BE2C (cell line): ENCODE measurements around the gene MRPL11.

Experiments
- DNase-seq: peaks from one replicate; pipeline ENCODE4 v3.0.0-alpha.2; 2020
- H3K27me3 ChIP-seq: fragments of 250-450 bp; sonication (Bioruptor Pico); 2 replicates; pipeline ENCODE4 v1.5.1; 2020; ENCODE audit warnings: mild to moderate bottlenecking
- H3K36me3 ChIP-seq: fragments of 250-450 bp; sonication (Bioruptor Pico); 2 replicates; pipeline ENCODE4 v1.5.1; 2020; ENCODE audit warnings: mild to moderate bottlenecking
- H3K4me1 ChIP-seq: fragments of 250-450 bp; sonication (Bioruptor Pico); 2 replicates; pipeline ENCODE4 v1.5.1; 2020
- H3K4me3 ChIP-seq: 2 replicates; pipeline ENCODE4 v1.5.1; 2011; ENCODE audit warnings: low read depth, low read length
- H3K9me3 ChIP-seq: fragments of 250-450 bp; sonication (Bioruptor Pico); 2 replicates; pipeline ENCODE4 v1.5.1; 2020
- TF ChIP-seq, protein P1 (sequence below): IDR thresholded peaks from 2 replicates; pipeline ENCODE4 v1.5.1; 2012; ENCODE audit warnings: mild to moderate bottlenecking, low read depth, low read length

The MRPL11 gene

DNA sequence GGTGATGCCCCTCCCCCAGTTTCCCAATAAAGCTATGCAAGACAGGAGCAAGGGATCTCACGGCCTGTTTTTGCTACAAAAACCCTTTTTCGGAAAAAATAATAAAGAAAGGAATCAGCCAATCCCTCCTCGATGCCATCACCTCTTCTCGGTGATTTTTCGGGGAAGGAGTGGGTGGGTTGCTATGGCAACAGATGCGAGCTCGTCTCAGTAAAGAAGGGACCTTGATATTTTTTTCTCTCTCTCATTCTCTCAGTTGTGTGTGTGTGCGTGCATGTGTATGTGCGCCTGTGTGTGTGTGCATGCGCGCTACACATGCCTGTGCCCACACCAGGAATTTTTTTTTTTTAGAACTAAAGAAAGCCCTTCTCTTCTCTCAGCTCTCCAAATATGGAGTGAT is 21.6 kb downstream of the MRPL11 start:
- TF ChIP-seq, protein P1, sequence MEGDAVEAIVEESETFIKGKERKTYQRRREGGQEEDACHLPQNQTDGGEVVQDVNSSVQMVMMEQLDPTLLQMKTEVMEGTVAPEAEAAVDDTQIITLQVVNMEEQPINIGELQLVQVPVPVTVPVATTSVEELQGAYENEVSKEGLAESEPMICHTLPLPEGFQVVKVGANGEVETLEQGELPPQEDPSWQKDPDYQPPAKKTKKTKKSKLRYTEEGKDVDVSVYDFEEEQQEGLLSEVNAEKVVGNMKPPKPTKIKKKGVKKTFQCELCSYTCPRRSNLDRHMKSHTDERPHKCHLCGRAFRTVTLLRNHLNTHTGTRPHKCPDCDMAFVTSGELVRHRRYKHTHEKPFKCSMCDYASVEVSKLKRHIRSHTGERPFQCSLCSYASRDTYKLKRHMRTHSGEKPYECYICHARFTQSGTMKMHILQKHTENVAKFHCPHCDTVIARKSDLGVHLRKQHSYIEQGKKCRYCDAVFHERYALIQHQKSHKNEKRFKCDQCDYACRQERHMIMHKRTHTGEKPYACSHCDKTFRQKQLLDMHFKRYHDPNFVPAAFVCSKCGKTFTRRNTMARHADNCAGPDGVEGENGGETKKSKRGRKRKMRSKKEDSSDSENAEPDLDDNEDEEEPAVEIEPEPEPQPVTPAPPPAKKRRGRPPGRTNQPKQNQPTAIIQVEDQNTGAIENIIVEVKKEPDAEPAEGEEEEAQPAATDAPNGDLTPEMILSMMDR = no peak
- peaks cover 4% of the 10 kb centered on the region for H3K4me1 ChIP-seq
- no peaks in the 10 kb centered on the region for H3K9me3 ChIP-seq
- H3K27me3 ChIP-seq = peaks cover 20% of the 10 kb centered on the region
- DNase-seq = no peak
- H3K36me3 ChIP-seq = no peaks in the 10 kb centered on the region
- H3K4me3 ChIP-seq = no peak overlapping the region

DNA sequence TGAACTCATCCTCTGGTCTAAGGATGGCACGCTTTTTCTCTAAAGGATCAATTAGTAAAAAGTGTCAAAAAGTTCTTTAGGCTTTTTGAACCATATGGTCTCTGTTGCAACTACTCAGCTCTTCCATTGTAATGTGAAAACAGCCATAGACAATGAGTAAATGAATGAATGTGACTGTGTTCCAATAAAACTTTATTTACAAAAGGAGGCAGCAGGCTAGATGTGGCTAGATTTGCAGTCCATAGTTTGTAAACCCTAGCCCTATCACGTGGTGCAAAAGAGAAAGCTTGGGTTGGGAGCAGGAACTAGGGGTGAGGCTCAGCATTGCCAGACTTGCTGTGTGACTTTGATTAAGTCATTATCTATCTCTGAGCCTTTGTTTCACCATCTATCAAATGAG is 23.2 kb downstream of the MRPL11 start:
- Histone ChIP-seq H3K36me3 (no peaks in the 10 kb centered on the region), H3K4me1 (peaks cover 4% of the 10 kb centered on the region), H3K4me3 (no peak overlapping the region), H3K9me3 (no peaks in the 10 kb centered on the region), H3K27me3 (peaks cover 4% of the 10 kb centered on the region)
- DNase-seq = no peak
- TF ChIP-seq, protein P1 = no peak

DNA sequence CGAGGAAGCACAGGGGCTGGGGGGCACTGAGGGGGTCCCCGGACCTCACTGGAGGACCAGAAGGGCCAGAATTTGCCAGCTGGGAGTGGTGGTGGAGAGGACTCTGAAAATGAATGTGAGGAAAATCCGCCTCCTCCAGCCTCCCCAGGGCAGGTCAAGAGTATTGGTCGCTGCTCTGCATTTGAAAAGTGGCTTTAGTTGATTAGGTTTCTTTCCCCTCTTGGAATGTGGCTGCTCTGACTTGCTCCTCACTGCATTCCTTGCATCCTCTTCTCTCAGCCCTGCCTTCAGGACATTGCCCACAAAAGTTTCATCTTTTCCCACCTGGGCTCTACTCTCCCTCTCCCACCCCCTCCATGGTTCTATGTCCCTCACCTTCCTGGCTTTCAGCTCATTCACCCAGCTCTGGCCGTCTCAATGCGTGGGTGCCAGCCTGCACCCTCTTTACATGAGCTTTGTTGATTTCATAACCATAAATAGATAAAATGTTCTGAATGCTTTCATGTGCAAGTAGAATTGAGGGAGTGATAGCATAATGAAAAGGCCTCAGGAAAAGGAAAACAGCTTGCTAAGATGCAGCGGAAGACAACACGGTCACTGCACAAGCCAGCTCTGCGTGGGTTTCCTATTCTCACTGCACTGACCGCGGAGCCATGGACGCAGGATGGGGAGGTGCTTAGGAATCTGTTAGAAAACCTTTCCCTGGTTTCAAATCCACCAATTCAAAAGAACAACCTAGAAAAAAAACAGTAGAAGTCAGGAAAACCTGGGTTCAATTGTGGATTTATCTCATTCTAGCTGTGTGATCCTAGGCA is 24.3 kb downstream of the MRPL11 start:
- Histone ChIP-seq H3K27me3 (no peaks in the 10 kb centered on the region), H3K9me3 (no peaks in the 10 kb centered on the region), H3K4me1 (peaks cover 5% of the 10 kb centered on the region), H3K4me3 (no peak overlapping the region), H3K36me3 (no peaks in the 10 kb centered on the region)
- TF ChIP-seq, protein P1 = no peak
- DNase-seq = no peak

DNA sequence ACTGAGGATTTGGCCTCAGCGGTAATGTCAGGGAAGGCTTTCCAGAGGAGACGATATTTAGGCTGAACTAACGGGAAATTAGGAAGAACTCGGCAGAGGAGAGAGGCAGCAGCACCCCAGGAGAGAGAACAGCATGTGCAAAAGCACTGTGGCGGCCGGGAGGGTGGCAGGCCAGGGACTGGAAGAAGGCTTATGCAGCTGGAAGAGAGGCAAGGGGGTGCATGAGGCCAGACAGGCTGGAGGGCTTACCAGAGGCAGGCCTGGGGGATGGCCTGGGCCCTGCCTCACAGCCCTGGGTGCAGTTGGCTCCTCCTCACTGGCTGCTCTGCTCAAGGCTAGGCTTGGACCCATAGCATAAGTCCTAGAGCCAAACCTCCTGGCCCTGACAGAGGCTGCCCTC is 25.5 kb downstream of the MRPL11 start:
- DNase-seq = no peak
- Histone ChIP-seq H3K4me3 (no peak overlapping the region), H3K27me3 (no peaks in the 10 kb centered on the region), H3K9me3 (no peaks in the 10 kb centered on the region), H3K4me1 (peaks cover 3% of the 10 kb centered on the region), H3K36me3 (no peaks in the 10 kb centered on the region)
- TF ChIP-seq, protein P1 = no peak

DNA sequence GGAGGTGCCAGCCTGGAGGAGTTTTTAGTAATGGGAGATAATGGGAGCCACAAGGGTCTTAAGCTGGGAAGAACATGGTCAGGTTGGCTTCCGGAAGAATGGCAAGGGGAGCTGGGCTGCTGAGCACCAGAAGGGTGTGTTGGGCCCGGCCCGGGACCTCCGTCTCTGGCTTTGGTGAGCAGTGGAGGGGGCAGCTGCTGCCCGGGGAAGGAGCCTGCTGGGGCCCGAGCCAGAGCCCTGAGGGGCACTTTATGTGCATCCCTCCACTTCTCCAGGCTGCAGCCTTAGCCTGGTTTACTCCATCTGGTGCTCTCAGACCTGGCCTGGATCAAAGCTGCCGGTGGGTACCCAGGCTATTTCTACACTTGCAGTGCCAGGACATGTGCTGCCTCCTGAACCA is 26.5 kb downstream of the MRPL11 start:
- no peak overlapping the region for H3K4me3 ChIP-seq
- TF ChIP-seq, protein P1 = no peak
- H3K27me3 ChIP-seq = no peaks in the 10 kb centered on the region; the same call in 1 of the 2 replicates
- DNase-seq = no peak
- no peaks in the 10 kb centered on the region for H3K36me3 ChIP-seq
- no peaks in the 10 kb centered on the region for H3K9me3 ChIP-seq
- H3K4me1 ChIP-seq = peaks cover 3% of the 10 kb centered on the region; the same call in 1 of the 2 replicates

DNA sequence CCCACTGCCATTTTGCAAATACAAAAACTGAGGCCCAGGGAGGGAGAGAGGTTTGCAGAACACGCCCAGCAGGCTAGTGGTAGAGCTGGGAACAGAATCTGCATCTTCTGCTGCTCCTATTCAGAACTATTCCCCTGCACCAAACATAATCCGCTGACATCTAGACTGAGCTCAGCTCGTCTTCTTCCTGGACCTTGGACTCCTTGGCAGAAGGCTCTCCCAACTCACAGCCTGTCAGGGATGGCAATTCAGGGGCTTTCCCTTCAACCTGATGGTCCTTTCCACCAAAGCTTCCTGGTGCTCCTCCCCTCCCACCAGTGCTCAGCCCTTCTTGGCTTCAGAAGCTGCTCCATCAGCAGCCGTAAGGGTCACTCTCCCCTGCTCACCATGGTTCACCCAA is 27.3 kb downstream of the MRPL11 start:
- Histone ChIP-seq H3K4me1 (peaks cover 3% of the 10 kb centered on the region; the same call in 1 of the 2 replicates), H3K4me3 (no peak overlapping the region), H3K36me3 (no peaks in the 10 kb centered on the region), H3K27me3 (peaks cover 3% of the 10 kb centered on the region), H3K9me3 (no peaks in the 10 kb centered on the region)
- TF ChIP-seq, protein P1 = no peak
- no peak for DNase-seq
